ENCODE results near the gene ZNF133. TPM values are rescaled to one million over a fixed set of nuclear protein-coding genes. Genes with fewer than 3 reads are reported as not detected.

The ZNF133 gene
- total and polyA plus RNA-seq, 10 donors: 8.7 to 16.9 (median 13.7) TPM

DNA sequence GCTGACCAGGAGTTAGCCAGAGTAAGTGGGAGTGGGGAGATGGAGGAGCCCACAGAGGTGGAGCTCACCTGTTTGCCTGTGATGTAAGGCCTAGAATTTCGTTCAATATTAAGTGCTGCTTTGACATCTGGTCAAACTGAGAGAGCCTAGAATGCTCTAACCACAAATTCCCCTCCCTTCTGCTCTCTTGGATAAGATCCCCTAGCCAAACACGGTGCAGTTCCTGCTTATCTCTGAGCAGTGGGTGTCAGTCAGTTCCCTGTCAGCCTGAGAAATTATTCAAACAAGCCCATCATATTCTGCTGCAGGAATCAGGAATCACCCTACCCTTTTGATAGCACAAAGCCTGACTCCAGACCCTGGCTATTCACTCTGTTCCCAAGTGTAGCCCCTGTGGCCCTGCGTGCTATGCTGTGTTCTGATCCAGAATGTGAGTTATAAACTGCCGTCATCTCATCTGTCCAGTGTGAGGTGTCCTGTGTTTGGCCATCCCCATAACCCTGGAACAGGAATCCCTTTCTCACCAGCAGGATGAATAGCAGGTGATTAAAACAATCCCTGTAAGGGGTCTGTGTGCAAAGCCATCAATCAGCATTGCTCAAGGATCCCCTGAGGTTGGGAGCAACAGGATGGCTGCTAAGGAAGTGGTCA, 31.8 kb upstream of the ZNF133 start:
- Histone ChIP-seq H3K9me3 (no peaks in the 10 kb centered on the region), H3K4me3 (no peak overlapping the region), H3K27me3 (replicated peaks in 1 of 7) (no peaks in the 10 kb centered on the region), H3K27ac (no peak overlapping the region), H3K4me1 (no peaks in the 10 kb centered on the region), H3K36me3 (no peaks in the 10 kb centered on the region)
- WGBS, 5 donors: 44 to 53% (median 47%) methylated on average over 4 of the region's 4 CpGs
- TF ChIP-seq, protein P1, sequence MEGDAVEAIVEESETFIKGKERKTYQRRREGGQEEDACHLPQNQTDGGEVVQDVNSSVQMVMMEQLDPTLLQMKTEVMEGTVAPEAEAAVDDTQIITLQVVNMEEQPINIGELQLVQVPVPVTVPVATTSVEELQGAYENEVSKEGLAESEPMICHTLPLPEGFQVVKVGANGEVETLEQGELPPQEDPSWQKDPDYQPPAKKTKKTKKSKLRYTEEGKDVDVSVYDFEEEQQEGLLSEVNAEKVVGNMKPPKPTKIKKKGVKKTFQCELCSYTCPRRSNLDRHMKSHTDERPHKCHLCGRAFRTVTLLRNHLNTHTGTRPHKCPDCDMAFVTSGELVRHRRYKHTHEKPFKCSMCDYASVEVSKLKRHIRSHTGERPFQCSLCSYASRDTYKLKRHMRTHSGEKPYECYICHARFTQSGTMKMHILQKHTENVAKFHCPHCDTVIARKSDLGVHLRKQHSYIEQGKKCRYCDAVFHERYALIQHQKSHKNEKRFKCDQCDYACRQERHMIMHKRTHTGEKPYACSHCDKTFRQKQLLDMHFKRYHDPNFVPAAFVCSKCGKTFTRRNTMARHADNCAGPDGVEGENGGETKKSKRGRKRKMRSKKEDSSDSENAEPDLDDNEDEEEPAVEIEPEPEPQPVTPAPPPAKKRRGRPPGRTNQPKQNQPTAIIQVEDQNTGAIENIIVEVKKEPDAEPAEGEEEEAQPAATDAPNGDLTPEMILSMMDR (IDR thresholded peaks at IDR 0.05 in 8 of 11, conservative IDR thresholded peaks at IDR 0.05 in 3 of 11): no peak
- TF ChIP-seq POLR2A (IDR thresholded peaks at IDR 0.05): no peak
- no peak for TF ChIP-seq POLR2AphosphoS5 (IDR thresholded peaks at IDR 0.05)
- intact Hi-C loops (cut with DNase I; ENCODE audit: low total_unique reads): no loop called here
- no peak for DNase-seq

DNA sequence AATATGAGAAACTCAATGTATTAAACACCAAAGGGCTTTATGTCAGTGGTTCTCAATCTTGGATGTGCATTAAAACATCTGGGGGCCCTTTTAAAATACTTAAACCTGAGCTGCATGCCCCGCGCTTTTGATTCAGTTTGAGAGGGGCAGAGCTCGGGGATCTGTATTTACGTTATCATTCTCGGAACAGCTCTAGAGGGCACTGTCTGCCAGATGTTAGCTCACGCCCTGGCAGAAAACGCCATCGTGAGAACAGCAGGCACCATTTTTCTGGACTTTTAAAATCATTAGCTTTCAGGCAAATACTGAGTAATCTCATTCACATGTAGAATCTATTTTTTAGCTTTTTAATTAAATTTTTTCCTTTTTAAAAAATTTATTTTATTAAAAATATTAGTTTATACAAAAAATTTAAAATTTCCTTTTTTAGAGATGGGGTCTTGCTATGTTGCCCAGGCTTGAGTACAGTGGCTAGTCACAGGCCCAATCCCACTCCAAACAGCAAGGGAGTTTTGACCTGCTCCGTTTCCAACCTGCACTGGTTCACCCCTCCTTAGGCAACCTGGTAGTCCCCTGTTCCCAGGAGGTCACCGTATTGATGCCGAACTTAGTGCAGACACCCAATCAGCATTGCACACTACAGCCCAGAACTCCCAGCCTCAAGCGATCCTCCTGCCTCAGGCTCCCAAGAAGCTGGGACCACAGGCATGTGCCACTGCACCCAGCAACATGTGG, 30.0 kb upstream of the ZNF133 start:
- no peaks in the 10 kb centered on the region for H3K36me3 ChIP-seq
- H3K4me3 ChIP-seq: no peak overlapping the region
- H3K27ac ChIP-seq: no peak overlapping the region
- no peaks in the 10 kb centered on the region for H3K27me3 ChIP-seq (replicated peaks in 1 of 7)
- TF ChIP-seq POLR2AphosphoS5 (IDR thresholded peaks at IDR 0.05) (no peak), POLR2A (IDR thresholded peaks at IDR 0.05) (no peak)
- TF ChIP-seq, protein P1 (IDR thresholded peaks at IDR 0.05 in 8 of 11, conservative IDR thresholded peaks at IDR 0.05 in 3 of 11): no peak
- intact Hi-C loops (cut with DNase I; ENCODE audit: low total_unique reads): no loop called here
- WGBS, 5 donors: 73 to 92% (median 87%) methylated on average over 12 of the region's 12 CpGs
- no peak for DNase-seq
- H3K4me1 ChIP-seq: no peaks in the 10 kb centered on the region
- no peaks in the 10 kb centered on the region for H3K9me3 ChIP-seq

DNA sequence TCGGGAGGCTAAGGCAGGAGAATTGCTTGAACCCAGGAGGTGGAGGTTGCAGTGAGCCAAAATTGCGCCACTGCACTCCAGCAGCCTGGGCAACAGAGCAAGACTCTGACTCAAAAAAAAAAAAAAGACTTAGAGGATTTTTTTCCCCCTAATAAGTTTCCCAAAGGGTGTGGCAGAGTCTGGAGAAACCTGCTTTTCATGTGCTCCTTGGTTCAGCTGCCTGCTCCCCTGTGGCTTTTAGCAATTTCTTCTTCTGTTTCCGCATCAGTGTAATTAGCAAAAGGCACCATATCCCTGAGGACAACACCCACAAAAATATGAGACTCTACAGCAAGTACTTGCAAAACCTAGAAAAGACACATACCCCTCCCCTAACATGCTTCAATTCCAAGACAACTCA, 28.6 kb upstream of the ZNF133 start:
- Histone ChIP-seq H3K27me3 (replicated peaks in 1 of 7) (no peaks in the 10 kb centered on the region), H3K27ac (no peak overlapping the region), H3K9me3 (no peaks in the 10 kb centered on the region), H3K36me3 (no peaks in the 10 kb centered on the region), H3K4me3 (no peak overlapping the region), H3K4me1 (no peaks in the 10 kb centered on the region)
- intact Hi-C loops (cut with DNase I; ENCODE audit: low total_unique reads): no loop called here
- 87 to 96% (median 90%) methylated on average over 3 of the region's 3 CpGs for WGBS, 5 donors
- DNase-seq: no peak
- TF ChIP-seq POLR2A (IDR thresholded peaks at IDR 0.05) (no peak), POLR2AphosphoS5 (IDR thresholded peaks at IDR 0.05) (no peak)
- TF ChIP-seq, protein P1 (IDR thresholded peaks at IDR 0.05 in 8 of 11, conservative IDR thresholded peaks at IDR 0.05 in 3 of 11): no peak

DNA sequence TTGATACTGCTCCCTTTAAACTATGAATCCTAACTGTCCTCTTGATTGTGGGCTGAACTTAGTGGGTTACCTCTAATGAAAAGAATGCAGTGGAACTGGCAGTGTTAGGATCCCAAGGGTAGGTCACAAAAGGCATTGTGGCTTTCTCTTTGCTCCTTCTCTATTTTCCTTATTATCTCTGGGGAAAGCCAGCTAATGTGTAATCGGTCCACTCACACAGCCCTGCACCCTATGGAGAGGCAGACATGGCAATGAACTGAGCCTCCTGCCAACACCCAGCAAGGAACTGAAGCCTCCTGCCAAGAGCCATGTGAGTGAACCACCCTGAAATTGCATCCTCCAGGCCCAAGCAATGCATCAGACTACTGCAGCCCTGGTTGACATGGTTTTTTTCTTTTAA, 24.6 kb upstream of the ZNF133 start:
- WGBS, 5 donors: 72 to 100% (median 83%) methylated on average over 1 of the region's 1 CpG
- TF ChIP-seq POLR2AphosphoS5 (IDR thresholded peaks at IDR 0.05): no peak
- no peak for TF ChIP-seq POLR2A (IDR thresholded peaks at IDR 0.05)
- TF ChIP-seq, protein P1 (IDR thresholded peaks at IDR 0.05 in 8 of 11, conservative IDR thresholded peaks at IDR 0.05 in 3 of 11): no peak

More for the DNA sequence above, 24.6 kb upstream of the ZNF133 start:
- intact Hi-C loops (cut with DNase I; ENCODE audit: low total_unique reads): no loop called here
- no peak for DNase-seq
- no peaks in the 10 kb centered on the region for H3K36me3 ChIP-seq
- peaks cover 0 to 12% (median 0%) of the 10 kb centered on the region in 7 donors for H3K27me3 ChIP-seq (replicated peaks in 1 of 7)
- no peaks in the 10 kb centered on the region for H3K9me3 ChIP-seq
- no peaks in the 10 kb centered on the region for H3K4me1 ChIP-seq
- H3K27ac ChIP-seq: no peak overlapping the region
- no peak overlapping the region for H3K4me3 ChIP-seq

Data from spleen (tissue), 11 donors.